Measurements from ENCODE around the gene KDM4C.

KDM4C gene

DNA sequence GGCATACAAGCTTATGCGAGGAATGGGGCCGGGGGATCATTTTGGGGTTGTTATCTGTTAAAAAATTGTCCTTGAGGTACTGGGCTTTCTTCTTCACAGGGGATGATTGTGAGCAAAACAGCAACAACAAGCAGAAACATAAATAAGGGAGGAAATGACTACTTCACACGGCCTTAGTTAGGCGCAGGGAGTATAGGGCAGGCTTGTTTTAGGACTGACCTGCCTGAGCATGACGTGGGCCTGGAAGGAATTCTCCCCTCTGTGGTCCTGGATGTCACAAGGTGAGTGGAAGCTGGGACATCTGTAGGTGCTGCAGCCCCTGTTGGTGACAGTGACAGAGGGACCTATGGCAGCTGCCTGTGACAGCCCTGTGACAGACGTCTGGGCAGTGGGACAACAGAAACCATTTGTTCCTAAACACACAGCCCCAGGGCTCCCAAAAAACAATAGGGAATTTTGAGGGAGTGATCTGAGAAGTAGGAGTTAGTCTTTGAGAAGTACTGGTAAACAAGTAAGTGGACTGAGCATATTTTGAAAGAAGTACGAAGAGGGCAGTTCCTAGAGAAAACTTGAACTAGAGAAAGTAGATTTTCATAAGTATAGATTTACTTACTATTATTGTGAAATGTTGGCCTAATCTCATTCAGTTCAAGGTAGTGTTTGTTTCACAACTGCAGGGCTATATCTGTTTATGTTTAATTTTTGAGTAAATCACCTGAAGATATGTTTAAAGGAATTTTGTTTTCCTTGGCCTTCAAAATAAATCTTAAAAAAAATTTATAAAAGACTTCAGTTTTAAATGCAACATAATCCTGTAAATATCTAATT, 113.1 kb downstream of the KDM4C start:
- DNase-seq, result no peak

DNA sequence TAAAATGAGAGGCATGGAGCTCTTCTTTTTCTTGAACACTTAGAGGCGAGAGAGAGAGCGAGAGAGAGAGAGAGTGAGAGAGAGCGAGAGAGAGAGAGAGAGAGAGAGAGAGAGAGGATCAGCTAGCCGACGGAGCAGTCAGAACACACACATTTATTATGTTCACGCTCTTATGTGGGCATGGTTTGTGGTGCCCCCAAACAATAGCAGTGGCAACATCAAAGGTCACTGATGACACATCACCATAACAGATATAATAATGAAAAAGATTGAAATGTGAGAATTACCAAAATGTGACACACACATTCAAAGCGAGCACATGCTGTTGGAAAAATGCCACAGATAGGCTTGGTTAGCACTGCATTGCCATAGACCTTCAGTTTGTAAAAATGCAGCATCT, 116.1 kb downstream of the KDM4C start:
- peak; percentile 44 for DNase-seq

DNA sequence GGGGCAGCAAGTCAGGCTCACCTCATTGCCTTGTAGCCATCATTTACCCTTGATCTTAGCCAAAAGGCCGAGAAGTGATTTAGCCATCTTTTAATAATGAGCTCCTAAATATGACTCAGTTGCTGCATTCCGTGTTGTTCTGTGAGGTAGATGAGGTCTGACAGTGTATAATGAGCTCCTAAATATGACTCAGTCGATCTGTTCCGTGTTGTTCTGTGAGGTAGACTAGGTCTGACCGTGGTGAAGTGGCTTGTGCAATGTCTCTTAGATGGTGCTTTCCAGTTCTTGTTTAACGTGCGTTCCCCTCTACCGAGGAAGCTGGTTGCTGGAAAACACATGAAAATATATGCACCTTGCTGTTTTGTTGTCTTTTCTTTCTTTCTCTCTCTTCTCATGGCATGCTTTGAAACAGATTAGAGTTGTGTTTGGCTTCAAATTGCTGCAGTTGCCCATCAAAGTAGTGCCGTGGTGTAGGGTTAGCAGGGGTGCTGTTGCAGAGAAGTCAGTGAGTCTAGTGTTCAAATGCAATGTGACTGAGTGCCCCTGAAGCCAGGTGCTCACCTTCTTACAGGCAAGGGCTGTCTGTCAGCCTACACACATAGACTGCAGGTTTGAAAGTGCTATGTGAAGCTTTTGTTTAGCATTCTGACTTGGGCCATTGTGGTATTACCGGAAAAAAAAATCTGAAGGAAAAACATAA, 118.6 kb downstream of the KDM4C start:
- no peak for DNase-seq

DNA sequence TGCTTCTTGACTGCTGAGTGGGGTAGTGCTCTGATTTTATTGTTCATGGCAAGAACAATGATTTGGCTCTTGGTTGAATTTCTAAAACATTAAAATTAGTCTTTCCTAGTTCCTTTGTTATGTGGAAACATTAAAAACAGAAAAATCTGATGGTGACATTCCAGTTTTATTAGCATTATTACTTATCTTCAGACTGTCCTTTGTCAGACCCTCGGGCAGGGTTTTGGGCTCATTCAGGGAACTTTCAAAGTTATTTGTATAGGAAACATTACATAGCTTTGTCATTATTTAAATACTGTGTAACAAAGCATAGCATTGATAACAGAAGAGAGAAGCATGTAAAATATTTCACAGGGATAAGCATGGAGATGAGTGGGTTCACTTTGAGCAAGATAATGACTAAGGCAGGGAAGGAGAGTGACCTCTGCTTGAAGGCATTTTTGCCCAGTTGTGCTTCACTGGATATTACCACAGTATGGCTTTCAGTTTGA, 119.9 kb downstream of the KDM4C start:
- DNase-seq, result no peak

DNA sequence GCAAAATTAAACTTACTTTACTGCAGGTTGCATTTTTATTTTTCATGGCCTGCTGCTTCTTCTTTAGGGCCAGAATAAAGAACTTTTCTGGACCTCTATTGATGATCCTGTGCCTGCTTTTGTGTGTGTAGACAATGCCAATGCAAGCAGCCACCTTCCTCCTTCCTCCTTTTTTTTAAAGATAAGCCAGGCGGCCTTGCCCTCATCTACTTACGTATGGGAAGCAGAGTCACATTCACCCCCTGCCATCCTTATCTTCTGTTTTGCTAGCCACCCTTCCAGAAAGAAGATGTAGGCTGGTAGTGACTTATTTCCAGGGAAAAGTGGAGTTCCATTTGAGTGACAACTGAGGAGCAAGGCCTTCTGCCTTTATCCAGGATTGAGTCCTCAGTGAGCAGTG, 122.9 kb downstream of the KDM4C start:
- DNase-seq, result no peak

DNA sequence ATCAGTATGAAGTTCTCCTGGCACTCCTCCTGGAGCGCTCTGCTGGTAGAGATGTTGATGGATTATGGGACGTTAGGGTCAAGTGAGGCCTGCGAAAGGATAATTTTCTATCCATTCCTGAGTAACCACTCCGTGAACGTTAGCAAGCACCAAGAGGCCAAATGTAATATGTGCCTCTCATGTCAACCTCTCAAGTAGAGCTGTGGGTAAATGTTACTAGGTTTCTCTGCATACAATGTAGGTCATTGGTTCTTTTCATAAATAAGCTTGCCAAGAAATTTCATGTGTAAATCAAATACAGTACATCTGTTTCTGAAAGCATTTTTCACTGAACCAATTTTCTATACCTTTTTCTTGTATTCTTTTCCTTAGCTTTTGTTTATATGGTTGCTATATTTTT, 126.3 kb downstream of the KDM4C start:
- no peak for DNase-seq

DNA sequence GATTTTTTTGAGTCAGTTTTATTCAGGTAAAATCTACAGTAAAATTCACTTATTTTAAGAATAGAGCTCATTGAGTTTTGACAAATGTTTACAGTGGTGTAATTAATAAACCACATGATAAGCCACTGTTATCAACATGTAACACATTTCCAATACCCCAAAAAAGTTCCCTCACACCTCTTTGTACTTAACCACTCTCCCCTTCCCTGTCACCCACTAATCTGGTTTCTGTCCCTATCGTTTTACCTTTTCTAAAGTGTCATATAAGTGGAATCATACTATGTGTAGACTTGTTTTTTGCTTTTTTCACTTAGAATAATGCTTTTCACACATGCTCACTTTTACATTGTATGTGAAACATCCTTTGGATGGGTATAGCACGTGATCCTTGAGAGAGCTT, 127.2 kb downstream of the KDM4C start:
- DNase-seq, result no peak

DNA sequence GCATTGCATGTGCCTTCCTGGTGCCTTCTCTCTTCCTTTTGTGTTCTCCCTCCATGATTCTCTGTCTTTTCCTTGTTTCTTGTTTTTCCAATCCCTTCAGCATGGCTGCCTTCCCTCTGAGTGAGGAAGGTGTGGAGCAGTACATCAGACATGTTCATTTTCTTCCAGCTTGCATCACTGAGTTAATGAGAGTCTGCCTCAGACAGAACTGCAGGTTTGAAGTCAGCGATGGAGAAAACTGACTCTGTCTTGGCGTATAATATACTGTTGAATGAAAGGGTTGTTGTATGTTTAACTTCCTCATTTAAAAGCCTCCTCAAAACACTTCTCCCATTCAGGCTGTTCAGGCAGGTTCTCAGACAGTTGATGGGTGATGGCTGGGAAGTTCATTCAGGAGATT, 129.3 kb downstream of the KDM4C start:
- no peak for DNase-seq

DNA sequence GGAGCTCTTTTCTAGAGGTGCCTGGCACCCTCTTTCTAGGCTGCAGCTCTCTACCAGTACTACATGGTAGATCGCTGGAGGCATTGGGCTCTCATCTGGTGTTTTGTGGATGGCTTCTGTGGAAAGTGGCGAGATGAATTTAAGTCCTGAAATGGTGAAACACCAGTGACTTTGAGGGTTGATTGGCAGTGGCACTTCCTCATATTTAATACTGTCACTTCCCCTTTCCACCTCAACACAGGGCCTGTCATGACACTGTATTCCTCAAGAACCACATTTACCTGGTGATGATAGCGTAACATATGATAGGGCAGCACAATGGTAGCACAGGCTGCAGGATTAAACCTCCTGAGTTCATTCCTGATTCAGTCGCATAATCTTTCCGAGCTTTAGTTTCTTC, 132.1 kb downstream of the KDM4C start:
- DNase-seq, result no peak

DNA sequence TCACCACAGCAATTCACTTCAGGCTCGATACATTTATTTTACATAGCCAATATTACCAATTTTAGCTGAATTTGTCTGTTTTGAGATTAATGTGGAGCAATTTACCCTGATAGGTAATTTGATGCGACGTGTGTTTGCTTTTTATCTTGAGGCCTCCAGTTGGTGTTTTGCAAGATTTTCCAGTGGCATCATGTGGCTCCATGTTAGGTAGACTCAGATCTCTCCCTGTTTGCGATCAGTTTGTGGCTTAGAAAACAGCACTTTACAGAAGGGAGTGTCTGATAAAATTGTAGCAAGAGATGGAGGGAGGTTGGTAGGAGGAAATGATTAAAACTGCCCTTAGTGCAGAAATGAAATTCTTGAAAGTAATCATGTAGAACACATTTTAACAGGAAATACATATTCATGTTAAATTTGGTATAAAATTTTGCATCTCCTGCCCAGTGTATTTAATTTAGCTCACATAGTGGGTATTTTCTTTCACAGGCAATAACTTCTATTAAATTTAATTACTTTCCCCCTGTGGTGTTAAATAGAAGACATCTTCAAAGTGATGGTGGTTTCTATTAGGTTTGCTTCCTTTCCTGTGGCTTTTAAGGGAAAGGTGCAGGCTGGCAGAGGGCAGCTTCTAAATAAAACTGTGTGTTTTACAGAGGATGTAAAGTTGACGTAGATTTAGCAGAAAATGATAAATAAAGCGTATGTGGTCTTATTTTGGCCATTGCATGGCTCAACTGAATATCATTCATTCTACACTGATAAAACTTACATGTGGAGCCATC, 135.8 kb downstream of the KDM4C start:
- no peak for DNase-seq

DNA sequence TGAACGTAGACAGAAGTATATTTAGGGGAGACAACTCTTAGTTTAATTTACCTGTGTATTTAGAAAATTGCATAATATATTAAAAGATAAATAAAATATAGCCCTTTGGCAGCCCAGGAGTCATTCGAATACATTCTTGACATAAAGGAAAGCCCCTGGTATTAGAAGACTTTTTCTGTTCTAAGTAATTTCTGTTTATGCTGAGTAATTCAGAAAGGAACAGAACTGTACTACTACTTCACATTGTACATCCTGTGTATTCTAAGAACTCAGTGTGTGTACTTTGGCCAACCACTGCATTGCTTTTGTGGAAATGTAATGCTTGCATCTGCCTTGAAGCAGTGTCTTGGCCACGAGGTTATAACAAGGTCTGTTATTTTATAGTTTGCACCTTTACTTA, 136.4 kb downstream of the KDM4C start:
- DNase-seq, result no peak

DNA sequence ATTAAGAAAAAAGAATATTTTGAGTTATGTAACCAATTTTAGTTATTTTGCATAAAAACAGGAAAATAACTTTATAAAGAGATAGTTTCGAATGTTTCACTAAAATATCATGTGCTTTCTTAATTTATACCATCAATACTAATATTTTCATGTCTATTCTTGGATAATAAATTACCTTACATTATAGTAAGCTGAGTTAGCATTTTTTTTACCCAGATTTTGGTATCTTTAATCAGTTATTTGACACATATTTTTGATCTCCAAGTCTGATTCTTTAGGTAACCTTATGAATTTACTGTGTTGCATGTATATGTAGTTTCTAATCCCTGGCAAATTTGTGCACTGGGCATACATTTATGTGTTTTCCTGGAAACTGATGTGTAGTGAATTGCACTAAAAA, 138.0 kb downstream of the KDM4C start:
- DNase-seq, result no peak

DNA sequence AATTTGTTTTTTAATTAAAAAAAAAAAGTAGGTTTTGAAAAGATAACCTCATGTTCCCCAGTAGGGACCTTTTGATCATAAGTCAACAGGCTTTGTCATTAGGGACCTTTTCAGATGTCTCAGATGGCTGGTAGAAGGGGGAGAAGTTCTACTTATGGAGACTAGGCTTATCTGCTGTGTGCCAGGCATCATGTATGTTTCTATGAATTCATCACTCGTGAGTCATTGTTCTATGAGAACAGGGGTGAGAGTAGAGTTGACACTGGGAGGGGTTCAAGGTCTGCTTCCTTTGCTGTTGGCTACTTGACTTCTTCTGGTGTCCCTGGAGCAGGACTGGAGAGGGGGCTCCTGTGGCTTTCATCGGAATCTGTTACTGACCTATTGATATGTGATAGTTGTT, 138.8 kb downstream of the KDM4C start:
- no peak for DNase-seq

DNA sequence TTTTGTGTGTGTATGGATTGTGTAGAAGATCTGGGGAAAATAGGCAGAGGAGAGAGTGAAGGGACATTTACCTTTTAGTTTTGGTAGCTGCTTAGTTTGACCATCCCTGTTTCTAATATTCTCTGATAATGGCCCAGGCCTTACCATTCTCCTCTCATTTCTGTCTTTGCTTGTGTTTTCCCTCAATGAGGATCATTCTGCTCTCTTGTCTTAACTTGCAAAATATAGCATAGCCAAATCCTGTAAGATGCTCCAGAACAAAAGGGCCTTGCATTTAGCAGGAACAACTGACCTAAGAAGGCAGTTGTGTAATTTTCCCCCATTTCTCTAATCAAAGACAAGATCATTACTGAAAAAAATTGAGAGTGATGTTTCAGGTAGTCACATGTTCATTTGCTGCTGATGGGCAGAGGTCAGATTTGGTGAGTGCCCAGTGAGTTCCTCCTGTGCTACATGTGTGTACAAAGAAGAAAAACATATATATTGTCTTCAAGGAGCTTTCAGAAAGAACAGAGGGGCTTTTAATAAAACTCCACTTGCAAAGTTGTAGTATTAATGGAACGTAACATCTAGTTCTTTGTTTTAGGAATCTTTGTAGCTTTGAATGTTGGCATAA, 139.5 kb downstream of the KDM4C start:
- no peak for DNase-seq

DNA sequence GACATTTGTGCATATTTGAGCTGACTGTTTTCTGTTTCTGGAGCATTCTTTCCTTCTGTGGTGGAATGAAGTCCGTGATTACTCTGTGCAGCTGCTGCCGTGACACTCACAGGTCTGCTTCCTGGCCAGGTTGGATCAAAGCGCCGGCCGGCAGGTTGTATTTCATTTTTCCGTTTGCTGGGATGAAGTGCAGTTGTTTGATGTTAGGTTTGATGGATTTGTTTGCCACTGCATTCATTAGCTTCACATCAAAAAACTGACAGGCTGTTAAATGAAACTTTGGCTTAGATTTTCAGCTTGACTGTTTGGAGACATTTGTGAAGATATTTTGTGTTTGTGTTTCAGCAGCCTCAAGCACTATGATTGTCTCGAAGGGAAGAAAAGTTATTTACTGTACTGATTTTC, 140.1 kb downstream of the KDM4C start:
- no peak for DNase-seq

DNA sequence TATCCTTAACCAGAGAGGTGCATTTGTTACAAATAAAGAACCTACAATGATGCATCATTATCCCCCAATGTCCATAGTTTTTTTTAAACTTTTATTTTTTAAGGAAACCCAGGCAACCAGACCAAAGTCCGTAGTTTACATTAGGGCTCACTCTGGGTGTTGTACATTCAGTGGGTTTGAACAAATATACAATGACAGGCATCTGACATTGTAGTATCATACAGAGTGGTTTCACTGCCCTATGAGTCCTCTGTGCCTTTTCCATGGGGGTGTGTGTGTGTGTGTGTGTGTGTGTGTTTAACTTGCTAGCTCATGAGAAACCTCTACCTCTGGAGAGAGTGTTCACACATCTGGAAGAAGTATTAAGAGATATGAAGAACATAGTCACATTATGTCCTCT, 141.5 kb downstream of the KDM4C start:
- DNase-seq, result no peak

DNA sequence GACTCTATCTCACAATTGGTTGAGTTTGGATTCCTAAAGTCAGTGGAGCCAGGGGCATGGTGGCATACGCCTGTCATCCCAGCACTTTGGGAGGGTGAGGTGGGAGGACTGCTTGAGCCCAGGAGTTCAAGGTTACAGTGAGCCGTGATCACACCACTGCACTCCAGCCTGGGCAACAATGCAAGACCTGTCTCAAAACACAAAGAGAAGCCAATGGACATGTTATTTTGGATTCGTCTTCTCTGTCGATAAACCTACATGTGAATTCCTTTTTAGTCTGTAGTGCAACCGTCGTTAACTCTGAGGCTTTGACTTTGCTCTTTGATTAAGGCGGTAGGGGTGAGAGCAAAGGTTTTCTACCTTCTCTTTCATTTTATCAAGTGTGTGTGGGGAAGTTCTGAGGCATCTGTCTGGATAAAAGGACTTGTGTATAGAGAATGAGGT, 142.7 kb downstream of the KDM4C start:
- DNase-seq, result no peak

DNA sequence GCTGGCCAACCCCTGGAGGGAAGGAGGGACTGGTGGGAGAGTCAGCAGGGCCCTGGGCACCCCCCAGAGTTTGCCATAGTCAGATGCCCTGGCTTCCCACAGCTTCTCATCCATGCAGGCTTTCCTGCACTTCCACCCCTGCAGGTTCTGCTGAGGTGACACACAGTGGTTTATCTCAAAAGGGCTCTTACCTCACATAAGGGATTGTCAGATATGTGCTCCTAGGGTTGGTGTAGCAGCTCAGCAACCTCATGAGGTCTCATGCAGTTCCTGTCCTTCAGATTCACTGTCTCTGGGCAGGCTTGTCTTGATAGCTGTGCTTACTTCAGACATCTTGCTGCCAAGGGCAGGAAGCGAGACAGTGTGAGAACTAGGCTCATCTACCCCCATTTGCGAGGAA, 143.4 kb downstream of the KDM4C start:
- no peak for DNase-seq

DNA sequence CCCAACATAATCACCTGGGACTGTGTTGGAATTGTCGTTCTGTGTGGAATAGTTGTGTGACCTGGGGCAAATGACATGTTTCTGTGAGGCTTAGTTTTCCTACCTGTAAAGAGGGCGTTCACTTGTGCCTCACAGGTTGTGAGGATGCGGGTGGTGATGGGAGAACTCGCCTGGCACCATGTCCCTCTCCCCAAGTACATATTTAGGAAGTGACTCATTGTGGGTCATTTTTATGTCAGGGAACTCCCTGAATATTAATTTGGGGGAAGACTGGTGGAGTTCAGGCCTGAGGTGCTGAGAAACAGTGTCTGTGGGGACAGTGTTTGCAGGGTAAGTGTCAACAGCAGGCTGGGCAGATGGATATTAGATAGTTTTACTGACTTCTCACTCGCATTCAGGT, 144.7 kb downstream of the KDM4C start:
- DNase-seq, result no peak

DNA sequence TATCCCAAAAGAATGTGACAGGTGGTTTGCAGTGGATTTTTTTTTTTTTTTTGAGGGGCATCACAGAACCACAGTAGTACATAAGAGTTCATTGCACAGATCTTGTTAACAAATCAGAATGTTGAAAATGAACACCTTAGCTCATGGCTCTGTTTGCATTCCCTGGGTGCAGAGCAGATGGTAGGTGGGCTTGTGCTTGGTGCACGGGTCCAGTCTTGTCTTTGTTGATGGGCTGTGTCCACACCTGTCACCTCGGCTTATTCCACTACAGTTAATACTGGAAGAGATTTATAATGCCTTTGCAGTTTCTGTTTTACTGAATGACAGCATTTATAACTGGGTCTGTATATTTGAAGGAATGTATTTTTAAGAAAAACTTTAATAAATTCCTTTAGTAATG, 146.6 kb downstream of the KDM4C start:
- DNase-seq, result no peak

DNA sequence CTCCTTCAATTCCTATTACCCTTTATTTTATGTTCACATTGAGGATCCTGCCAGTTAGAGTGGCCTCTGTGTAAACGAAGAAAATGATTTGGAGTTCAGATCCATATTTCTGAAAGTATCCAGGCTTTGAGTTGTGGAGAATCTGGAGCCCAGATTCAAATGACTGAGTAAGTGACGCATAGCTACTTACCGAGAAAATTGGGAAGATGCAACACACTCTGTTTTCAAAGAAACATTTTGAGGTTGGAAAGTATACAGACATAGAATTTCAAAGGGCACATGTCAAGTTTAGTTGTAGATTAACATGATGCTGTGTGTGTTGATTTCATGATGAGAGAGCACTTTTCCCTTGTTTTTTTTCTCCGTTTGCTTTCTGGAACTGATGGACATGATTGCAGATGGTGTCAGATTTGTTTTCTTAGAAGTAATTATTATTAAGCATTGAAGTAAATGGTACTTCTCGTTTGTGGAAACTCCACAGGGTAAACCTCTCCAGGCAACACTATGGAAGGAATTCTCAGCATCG, 148.1 kb downstream of the KDM4C start:
- no peak for DNase-seq

DNA sequence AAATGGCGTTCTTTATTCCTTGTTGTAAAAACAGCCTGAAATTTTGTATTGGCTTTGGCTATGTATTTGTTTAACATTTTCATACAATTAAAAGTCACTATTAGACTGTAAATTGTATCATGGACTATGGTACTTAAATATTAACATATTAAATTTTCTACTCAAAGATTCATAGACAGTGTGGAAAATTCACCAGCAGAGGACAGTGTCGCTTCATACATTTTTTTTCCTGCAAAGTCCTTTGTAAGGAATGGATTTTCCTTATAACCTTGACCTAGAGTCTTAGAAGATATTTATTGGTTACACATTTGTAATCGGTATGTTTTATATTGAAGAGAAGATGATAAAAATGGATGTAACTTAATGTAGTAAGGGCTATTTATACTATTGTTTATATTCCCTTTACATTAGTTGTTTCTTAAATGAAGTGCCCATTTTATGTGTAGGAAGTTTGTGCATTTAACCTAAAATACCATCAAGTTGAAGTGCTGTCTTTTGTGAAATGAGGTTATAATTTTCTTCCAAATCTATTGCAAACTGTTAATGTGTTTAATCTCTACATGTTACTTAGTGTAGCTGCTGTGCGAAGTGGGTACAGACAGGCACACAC, 150.1 kb downstream of the KDM4C start:
- DNase-seq, result peak; percentile 36
